Iris pigment epithelial cell (primary cell): Measurements from ENCODE around the gene ZNF106.

ENCODE experiments used
- DNase-seq: peaks from one replicate; pipeline ENCODE4 v3.0.0-alpha.2; 2011; ENCODE audit warnings: low read depth

The ZNF106 gene

GRCh38 chr15:42367041-42367440 is 123.9 kb downstream of the ZNF106 start:
- no peak for DNase-seq

GRCh38 chr15:42365921-42366550 is 124.9 kb downstream of the ZNF106 start:
- DNase-seq, result no peak

GRCh38 chr15:42364529-42364928 is 126.4 kb downstream of the ZNF106 start:
- DNase-seq, result no peak

- DNase-seq, result no peak
These were observed 127.0 kb downstream of the ZNF106 start for GRCh38 chr15:42363942-42364341.

- DNase-seq, result no peak
These were observed 127.5 kb downstream of the ZNF106 start for GRCh38 chr15:42363487-42363886.
